OCI-M1 (cell line): ENCODE measurements around the gene IFFO2.
"Not testable (repeated sequence)": the region's sequence is repeated elsewhere in the genome, so short reads cannot be mapped to it uniquely, and the experiment has no call there.

Experiments used
- DNase-seq: peaks from one replicate; lab custom pipeline; 2025; lab: John Stamatoyannopoulos, UW

Gene IFFO2

DNA sequence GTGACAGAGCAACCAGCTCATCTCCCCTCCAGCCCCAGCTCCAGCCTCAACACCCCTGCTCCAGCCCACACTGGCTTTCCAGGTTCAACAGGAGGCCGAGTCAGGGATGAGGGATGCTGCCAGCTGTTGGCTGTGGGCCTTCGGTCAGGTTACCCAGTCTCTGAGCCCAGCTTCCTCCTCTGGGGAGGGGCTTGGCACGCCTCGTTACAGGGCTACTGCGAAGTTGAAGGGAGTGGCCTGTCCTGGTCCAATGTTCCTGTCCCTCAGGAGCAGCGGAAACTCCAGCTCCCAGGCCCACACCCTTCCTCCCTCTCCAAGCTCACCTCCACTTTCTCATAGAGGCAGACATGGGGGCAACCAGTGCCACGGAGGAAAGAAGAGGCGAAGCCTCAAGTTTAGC, 81.9 kb downstream of the IFFO2 start:
- DNase-seq: no peak

- no peak for DNase-seq
Observed at GRCh38 chr1:18874036-18874435, 82.4 kb downstream of the IFFO2 start.

GRCh38 chr1:18872071-18872611, 84.3 kb downstream of the IFFO2 start:
- DNase-seq: no peak

DNA sequence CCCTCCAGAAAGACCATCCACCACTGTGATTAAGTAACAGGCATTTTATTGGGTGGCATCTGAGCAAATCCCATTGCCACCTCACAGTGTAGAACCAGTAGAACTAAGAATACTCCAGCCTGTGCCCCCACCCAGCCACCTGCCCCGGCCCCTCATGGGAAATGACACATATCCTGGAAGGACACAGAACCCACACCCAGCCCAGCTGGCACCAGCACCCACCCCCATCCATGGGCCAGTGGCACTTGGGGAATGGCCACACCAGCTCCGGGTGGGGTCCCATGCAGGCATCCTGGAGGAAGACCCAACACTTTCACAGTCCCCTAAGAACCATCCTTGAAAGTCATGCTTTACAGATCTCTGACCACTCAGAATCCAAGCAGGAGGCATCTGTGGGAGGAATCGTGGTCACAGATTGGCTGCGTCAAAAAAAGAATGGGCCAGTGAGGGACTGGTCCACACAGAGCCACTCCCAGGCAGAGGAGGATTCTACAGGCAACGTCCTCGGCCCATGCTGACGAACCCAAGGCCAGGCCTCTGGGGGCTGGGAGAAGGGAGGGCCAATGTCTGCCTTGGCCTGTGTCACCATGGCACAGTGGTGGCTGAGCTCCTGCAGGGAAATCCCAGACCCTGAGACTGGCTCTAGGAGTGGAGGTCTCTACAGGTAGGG, 84.9 kb downstream of the IFFO2 start:
- no peak for DNase-seq

- DNase-seq: no peak
Observed at GRCh38 chr1:18870957-18871356, 85.5 kb downstream of the IFFO2 start.

DNA sequence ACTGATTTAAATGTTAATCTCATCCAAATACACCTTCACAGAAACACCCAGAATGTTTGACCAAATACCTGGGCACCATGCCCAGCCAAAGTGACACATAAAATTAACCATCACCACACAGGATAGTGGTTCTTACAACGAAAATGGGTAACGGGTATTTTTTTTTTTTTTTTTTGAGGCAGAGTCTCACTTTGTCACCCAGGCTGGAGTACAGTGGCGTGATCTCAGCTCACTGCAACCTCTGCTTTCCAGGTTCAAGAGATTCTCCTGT, 85.9 kb downstream of the IFFO2 start:
- DNase-seq: not testable (repeated sequence)

GRCh38 chr1:18869847-18870594, 86.5 kb downstream of the IFFO2 start:
- DNase-seq: no peak

GRCh38 chr1:18868801-18869424, 87.6 kb downstream of the IFFO2 start:
- DNase-seq: no peak

- no peak for DNase-seq
Observed at GRCh38 chr1:18868354-18868753, 88.1 kb downstream of the IFFO2 start.

GRCh38 chr1:18866846-18867245, 89.6 kb downstream of the IFFO2 start:
- no peak for DNase-seq

DNA sequence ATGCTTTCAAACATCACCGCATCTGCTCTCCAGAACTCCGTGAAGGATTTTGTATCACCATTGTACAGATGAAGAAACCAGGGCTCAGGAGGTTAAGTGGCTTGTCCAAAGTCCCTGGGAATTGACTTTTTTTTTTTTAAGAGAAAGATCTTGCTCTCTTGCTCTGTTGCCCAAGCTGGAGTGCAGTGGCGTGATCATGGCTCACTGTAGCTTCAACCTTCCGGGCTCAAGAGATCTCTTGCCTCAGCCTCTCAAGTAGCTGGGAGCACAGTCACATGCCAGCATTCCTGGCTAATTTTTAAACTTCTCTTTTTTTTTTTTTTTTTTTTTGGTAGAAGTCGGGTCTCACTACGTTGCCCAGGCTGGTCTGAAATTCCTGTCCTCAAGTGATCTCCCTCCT, 90.2 kb downstream of the IFFO2 start:
- no peak for DNase-seq

- DNase-seq: no peak
Observed at GRCh38 chr1:18865176-18865575, 91.3 kb downstream of the IFFO2 start.

GRCh38 chr1:18861590-18861989, 94.9 kb downstream of the IFFO2 start:
- DNase-seq: no peak

GRCh38 chr1:18861082-18861481, 95.4 kb downstream of the IFFO2 start:
- no peak for DNase-seq

GRCh38 chr1:18859560-18859959, 96.9 kb downstream of the IFFO2 start, which contains the start of gene TAS1R2:
TSS of gene TAS1R2 (minus strand) at chr1:18859660. CDS start at chr1:18859660, 0 bp downstream.
- no peak for DNase-seq

GRCh38 chr1:18858070-18858688, 98.3 kb downstream of the IFFO2 start:
- no peak for DNase-seq

DNA sequence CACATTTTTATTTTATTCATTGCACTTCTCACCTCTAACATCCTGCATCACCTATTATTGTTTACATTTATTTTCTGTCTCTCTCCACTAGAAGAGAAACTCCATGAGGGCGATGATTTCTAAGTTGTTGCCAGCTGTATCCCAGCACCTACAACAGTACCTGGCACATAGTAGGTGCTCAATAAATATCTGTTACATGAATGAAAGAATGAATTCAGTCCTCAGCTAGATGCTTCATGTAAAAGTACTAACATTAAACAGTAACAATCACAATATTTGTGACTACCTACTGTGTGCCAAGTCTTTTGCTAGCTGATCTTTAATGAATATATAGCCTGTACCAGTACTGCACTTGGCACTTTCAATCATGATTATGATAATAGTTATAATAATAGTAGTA, 100.0 kb downstream of the IFFO2 start:
- no peak for DNase-seq

DNA sequence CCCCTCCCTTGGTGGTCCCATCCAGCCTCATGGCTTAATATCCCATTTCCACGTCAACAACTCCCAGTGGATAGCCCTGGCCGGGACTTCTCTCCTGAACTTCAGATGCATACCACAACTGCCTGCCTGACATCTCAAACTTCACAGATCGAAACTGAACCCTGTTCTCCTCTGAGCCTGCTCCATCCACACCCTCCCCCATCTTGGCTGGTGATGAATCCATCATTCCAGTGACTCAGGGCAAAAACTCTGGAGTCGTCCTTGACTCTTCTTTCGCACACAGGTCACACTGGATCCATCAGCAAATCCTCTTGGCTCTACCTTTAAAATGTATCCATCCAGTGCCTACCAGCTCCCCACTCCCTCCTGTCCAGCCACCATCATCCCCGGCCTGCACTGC, 100.9 kb downstream of the IFFO2 start:
- DNase-seq: no peak

GRCh38 chr1:18854331-18855025, 102.0 kb downstream of the IFFO2 start:
- no peak for DNase-seq
